SU-DHL-6 (cell line): ENCODE data around the gene MCF2L2.
A peak's percentile ranks its signal among the peaks of the same experiment; 100 is the strongest.

Source experiments
- H2AFZ ChIP-seq: fragments of 200-600 bp; sonication (generic); 2 replicates; pipeline ENCODE4 v1.6.1; 2014; ENCODE audit warnings: low read depth, mild to moderate bottlenecking, moderate library complexity, mixed read lengths, antibody characterized with exemption, low read length; ENCODE audit not compliant: severe bottlenecking
- H3F3A ChIP-seq: fragments of 200-600 bp; shearing (Covaris generic); 2 replicates; pipeline ENCODE4 v1.6.0; 2016; ENCODE audit warnings: antibody characterized with exemption, mild to moderate bottlenecking; ENCODE audit not compliant: insufficient read depth
- H3K27ac ChIP-seq: fragments of 200-600 bp; sonication (generic); 2 replicates; pipeline ENCODE4 v1.5.1; 2016; ENCODE audit warnings: low read depth, mild to moderate bottlenecking, low read length, moderate library complexity, mixed read lengths
- H3K27me3 ChIP-seq: fragments of 200-600 bp; sonication (generic), shearing (Covaris generic); 2 replicates; pipeline ENCODE4 v1.6.0; 2014; ENCODE audit warnings: mild to moderate bottlenecking, low read length
- H3K36me3 ChIP-seq: fragments of 200-600 bp; sonication (generic); 2 replicates; pipeline ENCODE4 v1.6.1; 2014; ENCODE audit warnings: mild to moderate bottlenecking, low read length, mixed read lengths
- H3K4me2 ChIP-seq: fragments of 300-600, 200-600 bp; shearing (Covaris generic), sonication (generic); 2 replicates; pipeline ENCODE4 v1.6.0; 2014; ENCODE audit warnings: low read length, low read depth, mild to moderate bottlenecking; ENCODE audit not compliant: poor library complexity, severe bottlenecking
- H3K4me3 ChIP-seq: fragments of 200-600 bp; sonication (generic); 2 replicates; pipeline ENCODE4 v1.5.1; 2014; ENCODE audit warnings: antibody characterized with exemption, low read length, mild to moderate bottlenecking, mixed read lengths; ENCODE audit not compliant: insufficient read depth, poor library complexity, severe bottlenecking
- H3K79me2 ChIP-seq: fragments of 200-600 bp; sonication (generic); 2 replicates; pipeline ENCODE4 v1.6.1; 2014; ENCODE audit warnings: mild to moderate bottlenecking, low read length, moderate library complexity; ENCODE audit not compliant: insufficient read depth
- H3K9ac ChIP-seq: fragments of 200-600 bp; sonication (generic); 2 replicates; pipeline ENCODE4 v1.7.0; 2014; ENCODE audit warnings: mild to moderate bottlenecking, low read length
- H3K9me2 ChIP-seq: fragments of 200-600 bp; sonication (generic); replicated peaks from 2 replicates; pipeline ENCODE4 v1.6.1; 2014; ENCODE audit warnings: low read length; ENCODE audit not compliant: insufficient read depth
- H3K9me3 ChIP-seq: fragments of 200-600 bp; sonication (generic); 2 replicates; pipeline ENCODE4 v1.6.1; 2014; ENCODE audit warnings: low read length, mixed read lengths; ENCODE audit not compliant: insufficient read depth
- H4K20me1 ChIP-seq: fragments of 200-600 bp; sonication (generic); 2 replicates; pipeline ENCODE4 v1.6.1; 2014; ENCODE audit warnings: low read depth, mild to moderate bottlenecking, antibody characterized with exemption, low read length, moderate library complexity, mixed read lengths
- CTCF ChIP-seq: fragments of 200-600 bp; sonication (generic); IDR thresholded peaks from one replicate; pipeline ENCODE4 v1.5.1; 2017; ENCODE audit warnings: antibody characterized with exemption, mild to moderate bottlenecking, low read length, moderate library complexity; ENCODE audit not compliant: insufficient read depth, poor library complexity, severe bottlenecking
- EZH2phosphoT487 ChIP-seq: fragments of 200-600 bp; sonication (generic), shearing (Covaris generic); conservative IDR thresholded peaks from 2 replicates; pipeline ENCODE4 v1.6.1; 2018; ENCODE audit warnings: mild to moderate bottlenecking, antibody characterized with exemption, low read length, moderate library complexity, mixed read lengths

MCF2L2 gene

GRCh38 chr3:183159333-183159732 lies 269.1 kb downstream of the MCF2L2 start:
- H3K9me3 ChIP-seq, result no peaks in the 10 kb centered on the region
- TF ChIP-seq CTCF (peak; percentile 32), EZH2phosphoT487 (no peak)
- no peak overlapping the region for H3K9ac ChIP-seq
- H3K27me3 ChIP-seq, result no peaks in the 10 kb centered on the region
- H2AFZ ChIP-seq, result no peak overlapping the region
- H3K4me3 ChIP-seq, result no peak overlapping the region
- no peaks in the 10 kb centered on the region for H3K79me2 ChIP-seq
- H3K9me2 ChIP-seq, result no peaks in the 10 kb centered on the region
- no peak overlapping the region for H3K4me2 ChIP-seq
- no peaks in the 10 kb centered on the region for H3K36me3 ChIP-seq
- H4K20me1 ChIP-seq, result no peaks in the 10 kb centered on the region
- no peak overlapping the region for H3K27ac ChIP-seq
- H3F3A ChIP-seq, result no peaks in the 10 kb centered on the region

- Histone ChIP-seq H3K9ac (no peak overlapping the region), H3K4me3 (no peak overlapping the region)
These were observed 269.8 kb downstream of the MCF2L2 start for GRCh38 chr3:183158551-183159006.

GRCh38 chr3:183158113-183158512 lies 270.3 kb downstream of the MCF2L2 start:
- Histone ChIP-seq H3K4me2 (no peak overlapping the region), H4K20me1 (no peaks in the 10 kb centered on the region), H3K4me3 (no peak overlapping the region), H3K36me3 (no peaks in the 10 kb centered on the region), H3K27me3 (no peaks in the 10 kb centered on the region), H3K79me2 (no peaks in the 10 kb centered on the region), H2AFZ (no peak overlapping the region), H3F3A (no peaks in the 10 kb centered on the region), H3K9me2 (no peaks in the 10 kb centered on the region), H3K9me3 (no peaks in the 10 kb centered on the region), H3K9ac (no peak overlapping the region), H3K27ac (no peak overlapping the region)
- no peak for TF ChIP-seq CTCF
- no peak for TF ChIP-seq EZH2phosphoT487

More at GRCh38 chr3:183158551-183159006, 269.8 kb downstream of the MCF2L2 start:
- Histone ChIP-seq H3F3A (no peaks in the 10 kb centered on the region), H3K9me2 (no peaks in the 10 kb centered on the region), H3K27me3 (no peaks in the 10 kb centered on the region), H3K79me2 (no peaks in the 10 kb centered on the region), H2AFZ (no peak overlapping the region), H4K20me1 (no peaks in the 10 kb centered on the region), H3K4me2 (no peak overlapping the region), H3K27ac (no peak overlapping the region), H3K9me3 (no peaks in the 10 kb centered on the region), H3K36me3 (no peaks in the 10 kb centered on the region)
- no peak for TF ChIP-seq CTCF
- no peak for TF ChIP-seq EZH2phosphoT487

GRCh38 chr3:183156266-183156665 lies 272.2 kb downstream of the MCF2L2 start:
- H3K79me2 ChIP-seq, result no peaks in the 10 kb centered on the region
- H3K4me2 ChIP-seq, result no peak overlapping the region
- H3K9me2 ChIP-seq, result no peaks in the 10 kb centered on the region
- H3K4me3 ChIP-seq, result no peak overlapping the region
- no peaks in the 10 kb centered on the region for H3F3A ChIP-seq
- H2AFZ ChIP-seq, result no peak overlapping the region
- no peaks in the 10 kb centered on the region for H4K20me1 ChIP-seq
- H3K27me3 ChIP-seq, result no peaks in the 10 kb centered on the region
- no peaks in the 10 kb centered on the region for H3K9me3 ChIP-seq
- no peak overlapping the region for H3K9ac ChIP-seq
- TF ChIP-seq EZH2phosphoT487 (no peak), CTCF (no peak)
- no peak overlapping the region for H3K27ac ChIP-seq
- H3K36me3 ChIP-seq, result no peaks in the 10 kb centered on the region
